Measurements from ENCODE around the gene SCRT2. TPM values are rescaled to one million over a fixed set of nuclear protein-coding genes. Genes with fewer than 3 reads are reported as not detected.

SCRT2 gene
- total RNA-seq, 1 donor from 2014 or later = not detected

- H3K27me3 Mint-ChIP-seq (ENCODE audit: low read depth, unreplicated experiment) = peaks cover 15% of the 10 kb centered on the region
- DNase-seq (ENCODE audit: low read depth) = no peak
- no peaks in the 10 kb centered on the region for H3K36me3 ChIP-seq (ENCODE audit: insufficient read depth, low read length)
- peaks cover 18% of the 10 kb centered on the region for H3K9me3 Mint-ChIP-seq (ENCODE audit: unreplicated experiment)
- no peak overlapping the region for H3K4me2 ChIP-seq (ENCODE audit: low read length)
- H2AFZ ChIP-seq (ENCODE audit: low read depth, low read length) = no peak overlapping the region
- no peak overlapping the region for H3K27ac ChIP-seq (ENCODE audit: low read depth, low read length)
- TF ChIP-seq EZH2 (IDR thresholded peaks at IDR 0.05; ENCODE audit: insufficient read depth, low read length) (no peak), CTCF (IDR thresholded peaks at IDR 0.05; ENCODE audit: insufficient read depth, low read depth, low read length) (no peak)
- no peak overlapping the region for H3K27ac Mint-ChIP-seq (ENCODE audit: unreplicated experiment)
- H3K4me1 ChIP-seq (ENCODE audit: insufficient read depth, low read length) = peaks cover 3% of the 10 kb centered on the region
- H3K36me3 Mint-ChIP-seq (ENCODE audit: low read depth, unreplicated experiment) = no peaks in the 10 kb centered on the region
- H3K4me3 ChIP-seq (ENCODE audit: insufficient read depth, low read depth, low read length) = no peak overlapping the region
- FAIRE-seq = no peak
- no peaks in the 10 kb centered on the region for H3K79me2 ChIP-seq (ENCODE audit: insufficient read depth, low read length)
- H3K4me1 Mint-ChIP-seq (ENCODE audit: low read depth, unreplicated experiment) = peaks cover 7% of the 10 kb centered on the region
- peaks cover 12% of the 10 kb centered on the region for H3K9me3 ChIP-seq (ENCODE audit: insufficient read depth, low read depth, low read length)
- no peaks in the 10 kb centered on the region for H4K20me1 ChIP-seq (ENCODE audit: insufficient read depth, low read length)
- peaks cover 8% of the 10 kb centered on the region for H3K27me3 ChIP-seq (ENCODE audit: insufficient read depth, low read length)
- H3K4me3 Mint-ChIP-seq (ENCODE audit: unreplicated experiment) = no peak overlapping the region
- no peak overlapping the region for H3K9ac ChIP-seq (ENCODE audit: low read length)
These were observed 56.6 kb downstream of the SCRT2 start for GRCh38 chr20:618980-619379.

- TF ChIP-seq EZH2 (IDR thresholded peaks at IDR 0.05; ENCODE audit: insufficient read depth, low read length) (no peak), CTCF (IDR thresholded peaks at IDR 0.05; ENCODE audit: insufficient read depth, low read depth, low read length) (no peak)
- no peak overlapping the region for H3K4me3 Mint-ChIP-seq (ENCODE audit: unreplicated experiment)
- Histone ChIP-seq H3K27me3 (ENCODE audit: insufficient read depth, low read length) (peaks cover 10% of the 10 kb centered on the region), H3K4me1 (ENCODE audit: insufficient read depth, low read length) (peaks cover 3% of the 10 kb centered on the region), H2AFZ (ENCODE audit: low read depth, low read length) (no peak overlapping the region), H4K20me1 (ENCODE audit: insufficient read depth, low read length) (no peaks in the 10 kb centered on the region), H3K9me3 (ENCODE audit: insufficient read depth, low read depth, low read length) (peaks cover 12% of the 10 kb centered on the region), H3K79me2 (ENCODE audit: insufficient read depth, low read length) (no peaks in the 10 kb centered on the region), H3K4me3 (ENCODE audit: insufficient read depth, low read depth, low read length) (no peak overlapping the region), H3K36me3 (ENCODE audit: insufficient read depth, low read length) (no peaks in the 10 kb centered on the region), H3K9ac (ENCODE audit: low read length) (no peak overlapping the region), H3K27ac (ENCODE audit: low read depth, low read length) (no peak overlapping the region), H3K4me2 (ENCODE audit: low read length) (no peak overlapping the region)
- peaks cover 24% of the 10 kb centered on the region for H3K27me3 Mint-ChIP-seq (ENCODE audit: low read depth, unreplicated experiment)
- DNase-seq (ENCODE audit: low read depth) = no peak
- FAIRE-seq = no peak
- no peak overlapping the region for H3K27ac Mint-ChIP-seq (ENCODE audit: unreplicated experiment)
- H3K4me1 Mint-ChIP-seq (ENCODE audit: low read depth, unreplicated experiment) = peaks cover 7% of the 10 kb centered on the region
- H3K36me3 Mint-ChIP-seq (ENCODE audit: low read depth, unreplicated experiment) = no peaks in the 10 kb centered on the region
- peaks cover 18% of the 10 kb centered on the region for H3K9me3 Mint-ChIP-seq (ENCODE audit: unreplicated experiment)
These were observed 57.5 kb downstream of the SCRT2 start for GRCh38 chr20:617934-618690.

GRCh38 chr20:615514-615913 lies 60.1 kb downstream of the SCRT2 start:
- DNase-seq (ENCODE audit: low read depth) = no peak
- no peaks in the 10 kb centered on the region for H3K36me3 ChIP-seq (ENCODE audit: insufficient read depth, low read length)
- no peak overlapping the region for H3K4me2 ChIP-seq (ENCODE audit: low read length)
- peaks cover 35% of the 10 kb centered on the region for H3K27me3 ChIP-seq (ENCODE audit: insufficient read depth, low read length)
- H3K27me3 Mint-ChIP-seq (ENCODE audit: low read depth, unreplicated experiment) = peaks cover 47% of the 10 kb centered on the region
- no peaks in the 10 kb centered on the region for H3K79me2 ChIP-seq (ENCODE audit: insufficient read depth, low read length)
- no peak for FAIRE-seq
- no peaks in the 10 kb centered on the region for H3K4me1 ChIP-seq (ENCODE audit: insufficient read depth, low read length)
- peaks cover 12% of the 10 kb centered on the region for H3K9me3 ChIP-seq (ENCODE audit: insufficient read depth, low read depth, low read length)
- H3K9ac ChIP-seq (ENCODE audit: low read length) = no peak overlapping the region
- H3K36me3 Mint-ChIP-seq (ENCODE audit: low read depth, unreplicated experiment) = no peaks in the 10 kb centered on the region
- H3K9me3 Mint-ChIP-seq (ENCODE audit: unreplicated experiment) = peaks cover 20% of the 10 kb centered on the region
- no peak overlapping the region for H3K27ac ChIP-seq (ENCODE audit: low read depth, low read length)
- H3K4me3 ChIP-seq (ENCODE audit: insufficient read depth, low read depth, low read length) = no peak overlapping the region
- H3K4me1 Mint-ChIP-seq (ENCODE audit: low read depth, unreplicated experiment) = no peaks in the 10 kb centered on the region
- H2AFZ ChIP-seq (ENCODE audit: low read depth, low read length) = no peak overlapping the region
- no peak overlapping the region for H3K4me3 Mint-ChIP-seq (ENCODE audit: unreplicated experiment)
- TF ChIP-seq EZH2 (IDR thresholded peaks at IDR 0.05; ENCODE audit: insufficient read depth, low read length) (no peak), CTCF (IDR thresholded peaks at IDR 0.05; ENCODE audit: insufficient read depth, low read depth, low read length) (no peak)
- no peak overlapping the region for H3K27ac Mint-ChIP-seq (ENCODE audit: unreplicated experiment)
- no peaks in the 10 kb centered on the region for H4K20me1 ChIP-seq (ENCODE audit: insufficient read depth, low read length)

Measured in astrocyte (in vitro differentiated cells and primary cell).